NCI-H1694 (cell line): ENCODE results near the gene TMC4.
"Not testable (repeated sequence)": the region's sequence is repeated elsewhere in the genome, so short reads cannot be mapped to it uniquely, and the experiment has no call there.

ENCODE experiments used
- DNase-seq: peaks from one replicate; lab custom pipeline; 2025; lab: John Stamatoyannopoulos, UW

The TMC4 gene

GRCh38 chr19:54179921-54180461 lies 7.0 kb upstream of the TMC4 start:
- DNase-seq, result no peak

DNA sequence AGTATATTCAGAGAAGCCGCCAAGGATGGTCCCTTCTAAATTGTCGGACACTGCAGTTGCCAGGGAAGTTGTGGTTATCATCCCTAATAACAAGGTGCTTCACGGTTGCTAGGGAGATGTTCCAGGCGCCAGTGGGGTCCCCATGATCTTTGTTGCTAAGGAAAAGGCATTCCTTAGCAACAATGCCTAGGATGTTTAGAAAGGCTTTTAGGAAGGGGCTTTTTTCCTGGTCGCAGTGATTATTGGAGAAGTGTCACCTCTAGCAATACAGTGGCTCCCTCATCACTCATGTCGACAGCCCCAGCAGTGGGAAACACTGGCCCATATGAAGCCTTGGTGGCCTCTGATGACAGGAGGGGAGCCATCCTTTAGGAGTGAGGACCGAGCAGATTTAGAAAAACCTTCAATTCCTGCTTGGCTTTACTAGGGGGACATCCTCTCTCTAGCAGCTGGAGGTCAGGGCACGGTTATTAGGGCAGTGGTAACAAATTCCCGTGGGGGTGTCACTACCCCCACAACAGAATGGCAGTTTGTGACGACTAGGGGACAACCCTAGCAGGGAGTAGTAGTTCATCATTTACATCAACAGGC lies 6.4 kb upstream of the TMC4 start:
- DNase-seq, result no peak

DNA sequence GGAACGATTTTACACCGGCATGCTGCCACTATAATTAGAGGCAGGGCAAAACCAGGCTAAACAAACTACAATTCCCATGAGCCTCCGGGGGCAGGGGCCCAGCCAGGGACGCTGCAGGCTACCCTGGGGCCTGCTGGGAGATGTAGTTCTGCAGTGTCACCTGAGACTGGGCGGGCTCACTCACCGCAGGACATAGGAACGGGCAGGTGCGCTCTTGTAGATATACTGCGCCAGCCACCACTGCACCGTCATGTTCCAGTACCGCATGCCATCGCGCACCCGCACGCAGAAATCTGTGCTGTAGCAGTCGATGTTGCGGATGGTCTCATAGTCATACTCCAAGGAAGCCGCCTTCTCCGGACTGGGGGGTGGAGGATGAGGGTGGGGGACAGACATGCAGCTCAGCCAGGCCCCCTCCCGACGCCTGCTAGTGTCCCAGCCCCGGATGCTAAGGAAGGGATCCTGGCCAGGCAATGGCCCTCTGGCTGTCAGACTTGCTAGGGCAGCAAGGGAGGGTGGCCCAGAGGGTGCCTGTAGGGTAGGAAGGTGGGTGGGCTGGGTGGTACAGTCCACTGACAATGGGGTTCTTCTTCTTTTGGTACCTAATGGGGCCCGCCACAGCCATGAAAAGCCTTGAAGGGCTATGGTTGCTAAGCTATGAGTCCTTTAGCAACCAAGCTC lies 5.8 kb upstream of the TMC4 start:
- no peak for DNase-seq

GRCh38 chr19:54173951-54174834 lies 1.2 kb upstream of the TMC4 start:
- DNase-seq, result no peak

GRCh38 chr19:54173359-54173699 lies 369 bp upstream of the TMC4 start:
- DNase-seq, result no peak

DNA sequence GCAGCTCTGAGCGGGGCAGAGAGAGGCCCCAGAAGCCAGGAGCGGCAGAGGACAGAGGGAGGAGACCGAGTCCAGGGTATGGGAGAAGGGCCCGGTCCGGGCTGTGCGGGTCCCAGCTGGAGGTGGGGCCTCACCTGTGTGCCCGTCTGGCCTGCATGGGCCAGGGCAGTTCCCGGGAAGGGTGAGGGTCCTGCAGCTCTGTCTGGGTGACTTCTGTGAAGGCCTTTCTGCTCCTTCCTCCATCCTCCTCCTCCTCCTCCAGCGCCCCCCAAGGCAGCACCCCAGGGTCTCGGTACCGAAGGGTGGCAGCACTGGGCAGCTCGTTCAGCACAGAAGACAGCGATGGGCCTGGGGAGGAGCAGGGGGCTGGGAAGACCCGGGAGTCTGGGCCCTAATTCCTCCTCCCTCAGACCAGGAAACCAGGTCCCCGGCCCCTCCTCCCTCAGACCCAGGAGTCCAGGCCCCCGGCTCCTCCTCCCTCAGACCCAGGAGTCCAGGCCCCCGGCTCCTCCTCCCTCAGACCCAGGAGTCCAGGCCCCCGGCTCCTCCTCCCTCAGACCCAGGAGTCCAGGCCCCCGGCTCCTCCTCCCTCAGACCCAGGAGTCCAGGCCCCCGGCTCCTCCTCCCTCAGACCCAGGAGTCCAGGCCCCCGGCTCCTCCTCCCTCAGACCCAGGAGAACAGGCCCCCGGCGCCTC lies 1.1 kb downstream of the TMC4 start:
- DNase-seq, result not testable (repeated sequence)

DNA sequence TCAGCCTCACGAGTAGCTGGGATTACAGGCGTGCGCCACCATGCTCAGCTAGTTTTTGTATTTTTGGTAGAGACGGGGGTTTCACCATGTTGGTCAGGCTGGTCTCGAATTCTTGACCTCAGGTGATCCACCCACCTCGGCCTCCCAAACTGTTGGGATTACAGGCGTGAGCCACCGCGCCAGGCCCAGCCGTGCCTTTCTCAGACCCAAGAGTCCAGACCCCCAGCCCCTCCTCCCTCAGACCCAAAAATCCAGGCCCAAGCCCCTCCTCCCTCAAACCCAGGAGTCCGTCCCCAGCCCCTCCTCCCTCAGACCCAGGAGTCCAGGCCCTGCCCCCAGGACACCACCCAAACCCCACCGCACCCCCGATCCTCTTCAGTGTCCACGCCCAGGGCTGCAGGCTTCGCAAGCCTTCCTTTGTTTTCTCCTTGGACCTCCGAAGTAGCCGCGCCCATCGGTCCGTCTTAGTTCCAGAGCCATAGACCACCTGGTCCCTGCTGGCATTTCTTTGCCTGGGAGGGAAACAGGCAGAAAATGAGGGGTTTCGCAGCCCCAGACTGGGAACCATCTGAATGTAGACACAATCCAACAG lies 3.7 kb downstream of the TMC4 start:
- no peak for DNase-seq

- peak; percentile 84 for DNase-seq
These were observed 4.6 kb downstream of the TMC4 start for GRCh38 chr19:54168174-54168917.

GRCh38 chr19:54165222-54165621 lies 7.7 kb downstream of the TMC4 start:
- no peak for DNase-seq

DNA sequence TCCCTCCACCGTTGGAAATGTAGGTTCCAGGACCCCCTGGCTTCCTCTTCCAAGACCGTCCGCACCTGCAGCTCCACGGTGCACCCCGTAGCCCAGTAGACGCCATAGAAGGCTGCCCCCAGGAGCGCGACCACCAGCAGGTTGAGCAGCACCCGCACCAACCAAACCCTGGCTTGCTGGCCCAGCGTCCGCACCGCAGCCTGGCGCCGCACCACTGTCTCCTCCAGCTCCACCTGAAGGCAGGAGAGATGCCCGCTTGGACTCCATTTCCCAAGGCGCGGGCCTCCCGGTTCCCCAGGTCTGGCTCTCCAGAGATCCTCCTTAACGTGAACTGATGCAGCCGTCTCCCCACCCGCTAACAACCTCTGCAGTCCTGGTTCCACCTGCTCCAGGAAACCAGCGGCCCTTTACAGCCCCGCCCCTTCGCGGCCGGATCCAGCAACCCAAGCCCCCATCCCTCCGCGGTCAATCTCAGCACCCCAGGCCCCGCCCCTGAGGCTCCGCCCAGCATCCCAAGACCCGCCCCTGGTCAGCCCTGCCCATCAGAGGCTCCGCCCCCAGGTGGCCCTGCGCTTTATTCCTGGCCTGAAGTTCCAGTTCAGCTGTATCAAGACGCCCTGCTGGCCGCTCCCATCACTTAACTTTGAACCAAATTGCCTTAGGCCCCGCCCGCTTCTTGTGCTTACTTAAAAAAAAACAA lies 8.4 kb downstream of the TMC4 start:
- no peak for DNase-seq

GRCh38 chr19:54162884-54163283 lies 10.1 kb downstream of the TMC4 start:
- DNase-seq, result no peak

GRCh38 chr19:54162241-54162805 lies 10.6 kb downstream of the TMC4 start:
- DNase-seq, result no peak

GRCh38 chr19:54160854-54161253 lies 12.1 kb downstream of the TMC4 start:
- DNase-seq, result no peak

DNA sequence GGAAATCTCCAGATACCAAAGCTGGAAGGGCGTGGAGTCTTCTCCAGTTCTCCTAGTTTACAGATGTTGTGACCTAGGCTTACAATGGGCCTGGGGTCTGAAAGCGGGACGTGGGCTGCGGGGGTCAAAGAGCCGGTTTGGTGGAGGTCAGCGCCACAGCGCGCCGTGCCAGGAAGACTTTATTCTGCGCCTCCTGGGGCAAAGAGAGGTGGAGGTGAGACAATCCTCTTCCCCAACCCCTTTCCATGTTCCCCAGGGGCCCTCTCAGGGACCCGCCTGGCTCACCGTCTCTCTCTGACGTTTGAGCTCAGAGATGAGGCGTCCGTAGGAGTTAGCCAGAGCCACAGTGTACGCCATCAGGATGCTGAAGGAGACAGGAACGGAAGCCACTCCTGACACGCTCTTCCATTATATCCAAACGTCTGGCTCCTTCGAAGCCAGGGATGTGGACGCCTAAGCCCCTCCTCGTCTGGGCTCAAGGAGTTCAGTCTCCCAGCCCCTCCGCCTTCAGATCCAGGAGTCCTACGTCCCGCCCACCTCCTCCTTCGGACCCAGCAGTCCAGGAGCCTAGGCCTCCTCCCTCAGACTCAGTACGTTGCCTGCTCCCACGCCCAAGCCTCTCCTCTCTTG lies 12.7 kb downstream of the TMC4 start:
- DNase-seq, result no peak

DNA sequence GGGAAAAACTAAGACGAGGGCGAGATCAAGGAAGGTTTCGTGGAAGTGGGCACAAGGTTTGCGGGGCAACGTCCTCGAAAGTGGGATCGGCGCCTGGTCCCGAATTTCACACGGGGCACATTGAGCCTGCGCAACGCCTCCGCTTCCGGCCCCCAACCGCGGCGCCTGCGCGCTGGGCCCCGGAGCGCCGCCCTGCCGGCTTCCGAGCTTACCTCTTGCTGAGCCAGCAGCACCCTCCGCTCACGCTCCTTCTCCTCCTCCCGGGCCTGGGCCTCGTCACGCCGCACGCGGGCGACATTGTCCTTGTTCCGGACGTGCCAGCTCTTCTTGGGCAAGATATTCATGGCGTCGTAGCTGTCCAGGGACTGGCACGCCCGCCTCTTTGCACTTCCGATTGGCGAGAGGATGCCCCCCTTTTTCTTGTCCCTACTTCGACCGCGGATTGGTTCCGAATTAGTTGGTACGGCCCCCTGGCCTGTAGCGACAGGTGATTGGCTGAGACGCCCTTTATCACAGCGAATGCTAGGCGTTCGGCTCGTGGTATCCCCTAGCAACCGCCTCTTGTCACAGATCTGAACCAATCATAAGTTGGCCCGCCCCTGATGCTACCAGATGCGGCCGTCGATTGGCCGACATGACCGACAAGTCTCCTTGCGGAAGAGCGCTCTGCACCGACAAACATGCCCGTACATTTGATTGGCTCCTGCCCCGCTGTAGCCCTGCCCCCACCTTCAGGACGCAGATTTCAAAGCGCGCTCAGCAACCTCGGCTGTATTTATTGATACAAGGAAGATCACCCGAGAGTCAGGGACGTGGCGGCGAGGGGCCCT lies 13.4 kb downstream of the TMC4 start, which contains the start of gene LENG1:
Gene LENG1 (minus strand): TSS at position 370 of the 830 bp plus-strand sequence. CDS start 26 bp downstream, at position 344.
- peak; percentile 100 for DNase-seq

- no peak for DNase-seq
These were observed 14.1 kb downstream of the TMC4 start for GRCh38 chr19:54158812-54159351.

DNA sequence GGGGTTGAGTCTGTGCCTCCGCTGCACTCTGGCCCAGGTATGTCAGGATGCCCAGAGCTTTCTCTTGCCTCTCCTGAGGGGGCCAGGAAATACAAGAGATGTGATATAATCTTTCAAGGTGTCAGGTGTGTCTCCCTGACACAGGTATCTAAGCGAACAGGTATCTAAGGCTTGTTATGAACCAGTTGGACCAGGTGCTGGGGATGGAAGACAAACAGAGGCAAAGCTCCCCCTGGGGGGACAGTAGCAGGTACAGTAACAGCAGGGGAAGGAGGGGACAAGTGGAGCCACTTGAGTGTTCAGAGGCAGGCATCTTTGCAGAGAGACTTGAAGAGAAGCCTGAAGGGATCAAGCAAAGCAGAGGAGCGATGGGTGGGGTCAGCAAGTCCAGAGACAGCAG lies 16.0 kb downstream of the TMC4 start:
- DNase-seq, result no peak

- no peak for DNase-seq
These were observed 16.5 kb downstream of the TMC4 start for GRCh38 chr19:54156490-54156889.
